Liver (tissue), 3 donors: ENCODE data around the gene ADGRG3.

Experiments
- CTCF ChIP-seq: fragments of 150-350 bp; IDR thresholded peaks from 2 replicates; pipeline ENCODE4 v1.5.1; 2017; ENCODE audit warnings: improper control_type of control experiment, low read depth, low read length; ENCODE audit not compliant: missing input control
- FOXA1 ChIP-seq: IDR thresholded peaks from 2 replicates; pipeline ENCODE4 v1.6.1; 2016; ENCODE audit warnings: antibody characterized with exemption
- GABPA ChIP-seq, 2 donors: IDR thresholded peaks in 1 of 2; conservative IDR thresholded peaks in 1 of 2; 2 replicates each; pipeline ENCODE4 v1.6.1; 2016; ENCODE audit warnings: antibody characterized with exemption in 2 of 2, mild to moderate bottlenecking in 1 of 2, moderate library complexity in 1 of 2
- JUND ChIP-seq, 2 donors: IDR thresholded peaks; 2 replicates each; pipeline ENCODE4 v1.6.1; 2016; ENCODE audit warnings: antibody characterized with exemption in 2 of 2
- RAD21 ChIP-seq, 2 donors: IDR thresholded peaks; 2 replicates each; pipeline ENCODE4 v1.6.1; 2016; ENCODE audit warnings: antibody characterized with exemption in 2 of 2, mild to moderate bottlenecking in 2 of 2
- REST ChIP-seq: IDR thresholded peaks from 2 replicates; pipeline ENCODE4 v1.6.1; 2016; ENCODE audit warnings: antibody characterized with exemption, mild to moderate bottlenecking
- RXRA ChIP-seq, 2 donors: IDR thresholded peaks; 2 replicates each; pipeline ENCODE4 v1.6.1; 2017 to 2018; ENCODE audit warnings: antibody characterized with exemption in 2 of 2, mild to moderate bottlenecking in 1 of 2
- YY1 ChIP-seq: IDR thresholded peaks from 2 replicates; pipeline ENCODE4 v1.6.1; 2016; ENCODE audit warnings: antibody characterized with exemption, mild to moderate bottlenecking
- ZBTB33 ChIP-seq: IDR thresholded peaks from 2 replicates; pipeline ENCODE4 v1.6.1; 2016; ENCODE audit warnings: antibody characterized with exemption
- TF ChIP-seq, protein P1 (sequence below): IDR thresholded peaks from 2 replicates; pipeline ENCODE4 v1.6.1; 2016; ENCODE audit warnings: antibody characterized with exemption
- donor health status: healthy.
- donor health status: healthy.

GRCh38 chr16:57652695-57653471 lies 15.2 kb upstream of the ADGRG3 start:
- TF ChIP-seq JUND (IDR thresholded peaks at IDR 0.05) (no peak), CTCF (no peak), REST (no peak), YY1 (no peak), ZBTB33 (no peak), GABPA (IDR thresholded peaks at IDR 0.05 in 1 of 2, conservative IDR thresholded peaks at IDR 0.05 in 1 of 2) (no peak), RAD21 (IDR thresholded peaks at IDR 0.05) (no peak), RXRA (IDR thresholded peaks at IDR 0.05) (no peak), FOXA1 (no peak)
- TF ChIP-seq, protein P1, sequence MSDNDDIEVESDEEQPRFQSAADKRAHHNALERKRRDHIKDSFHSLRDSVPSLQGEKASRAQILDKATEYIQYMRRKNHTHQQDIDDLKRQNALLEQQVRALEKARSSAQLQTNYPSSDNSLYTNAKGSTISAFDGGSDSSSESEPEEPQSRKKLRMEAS = no peak
